SW480 (cell line): Measurements from ENCODE around the gene PCDH9.
"Not testable (repeated sequence)": the region's sequence is repeated elsewhere in the genome, so short reads cannot be mapped to it uniquely, and the experiment has no call there.

ENCODE experiments used
- DNase-seq: peaks from one replicate; pipeline ENCODE4 v3.0.0-alpha.2; 2016; ENCODE audit warnings: low spot score

PCDH9 gene

GRCh38 chr13:66835040-66835628 lies 395.0 kb downstream of the PCDH9 start:
- DNase-seq, result no peak

- peak; percentile 11 for DNase-seq
These were observed 399.0 kb downstream of the PCDH9 start for GRCh38 chr13:66830940-66831716.

GRCh38 chr13:66829803-66830202 lies 400.3 kb downstream of the PCDH9 start:
- no peak for DNase-seq

- DNase-seq, result no peak
These were observed 403.7 kb downstream of the PCDH9 start for GRCh38 chr13:66826398-66826797.

- no peak for DNase-seq
These were observed 408.6 kb downstream of the PCDH9 start for GRCh38 chr13:66821551-66821950.

GRCh38 chr13:66811455-66811854 lies 418.7 kb downstream of the PCDH9 start:
- DNase-seq, result no peak

GRCh38 chr13:66809485-66809884 lies 420.7 kb downstream of the PCDH9 start:
- no peak for DNase-seq

- no peak for DNase-seq
These were observed 422.9 kb downstream of the PCDH9 start for GRCh38 chr13:66807251-66807650.

- DNase-seq, result no peak
These were observed 424.5 kb downstream of the PCDH9 start for GRCh38 chr13:66805657-66806056.

GRCh38 chr13:66803808-66804456 lies 426.2 kb downstream of the PCDH9 start:
- DNase-seq, result no peak

GRCh38 chr13:66803013-66803807 lies 426.9 kb downstream of the PCDH9 start:
- DNase-seq, result no peak

GRCh38 chr13:66795636-66796035 lies 434.5 kb downstream of the PCDH9 start:
- no peak for DNase-seq

- no peak for DNase-seq
These were observed 435.6 kb downstream of the PCDH9 start for GRCh38 chr13:66794340-66795031.

GRCh38 chr13:66790861-66791260 lies 439.3 kb downstream of the PCDH9 start:
- DNase-seq, result no peak

GRCh38 chr13:66781241-66781640 lies 448.9 kb downstream of the PCDH9 start:
- DNase-seq, result no peak

GRCh38 chr13:66780814-66781213 lies 449.3 kb downstream of the PCDH9 start:
- DNase-seq, result no peak

- no peak for DNase-seq
These were observed 451.7 kb downstream of the PCDH9 start for GRCh38 chr13:66778461-66778860.

GRCh38 chr13:66775196-66775595 lies 454.9 kb downstream of the PCDH9 start:
- DNase-seq, result no peak

GRCh38 chr13:66774046-66774445 lies 456.1 kb downstream of the PCDH9 start:
- no peak for DNase-seq

GRCh38 chr13:66765559-66765958 lies 464.6 kb downstream of the PCDH9 start:
- DNase-seq, result no peak

- DNase-seq, result not testable (repeated sequence)
These were observed 469.5 kb downstream of the PCDH9 start for GRCh38 chr13:66760678-66761077.

- DNase-seq, result no peak
These were observed 470.2 kb downstream of the PCDH9 start for GRCh38 chr13:66759919-66760318.
